Mucosa of rectum (tissue), 2 donors: ENCODE results near the gene TSEN34.
"Not testable (repeated sequence)": the region's sequence is repeated elsewhere in the genome, so short reads cannot be mapped to it uniquely, and the experiment has no call there.

Source experiments
- H3K27ac ChIP-seq, 2 donors: one replicate each; pipeline ENCODE4 v1.7.0; 2013; ENCODE audit warnings: inconsistent platforms in 2 of 2, low read depth in 2 of 2, low read length in 2 of 2
- H3K27me3 ChIP-seq, 2 donors: one replicate each; pipeline ENCODE4 v1.7.0; 2013; ENCODE audit warnings: low read length in 2 of 2; ENCODE audit not compliant: control insufficient read depth in 2 of 2, insufficient read depth in 2 of 2
- H3K36me3 ChIP-seq, 2 donors: one replicate each; pipeline ENCODE4 v1.7.0; 2013; ENCODE audit warnings: low read length in 2 of 2; ENCODE audit not compliant: control insufficient read depth in 2 of 2, insufficient read depth in 2 of 2
- H3K4me1 ChIP-seq, 2 donors: one replicate each; pipeline ENCODE4 v1.7.0; 2013; ENCODE audit warnings: low read length in 2 of 2, mild to moderate bottlenecking in 1 of 2; ENCODE audit not compliant: control insufficient read depth in 2 of 2, insufficient read depth in 2 of 2
- H3K4me3 ChIP-seq, 2 donors: one replicate each; pipeline ENCODE4 v1.7.0; 2013; ENCODE audit warnings: low read length in 2 of 2
- H3K9ac ChIP-seq, 2 donors: one replicate each; pipeline ENCODE4 v1.7.0; 2013; ENCODE audit warnings: low read length in 2 of 2, low read depth in 1 of 2, mild to moderate bottlenecking in 1 of 2
- H3K9me3 ChIP-seq, 2 donors: one replicate each; pipeline ENCODE4 v1.7.0; 2013; ENCODE audit warnings: low read length in 2 of 2; ENCODE audit not compliant: control insufficient read depth in 2 of 2
- donor health status: healthy.
- donor health status: Normal muscosa, but diverticular disease.

Gene TSEN34

GRCh38 chr19:54218259-54218658 lies 27.2 kb downstream of the TSEN34 start:
- Histone ChIP-seq H3K4me3 (no peak overlapping the region), H3K36me3 (no peaks in the 10 kb centered on the region), H3K27ac (no peak overlapping the region), H3K9me3 (no peaks in the 10 kb centered on the region), H3K4me1 (no peaks in the 10 kb centered on the region), H3K9ac (no peak overlapping the region), H3K27me3 (no peaks in the 10 kb centered on the region)

- Histone ChIP-seq H3K36me3 (no peaks in the 10 kb centered on the region), H3K9ac (no peak overlapping the region), H3K27ac (no peak overlapping the region), H3K27me3 (no peaks in the 10 kb centered on the region), H3K4me1 (no peaks in the 10 kb centered on the region), H3K9me3 (no peaks in the 10 kb centered on the region), H3K4me3 (no peak overlapping the region)
Observed at GRCh38 chr19:54218960-54219661, 28.0 kb downstream of the TSEN34 start.

GRCh38 chr19:54219702-54220101 lies 28.6 kb downstream of the TSEN34 start:
- not testable (repeated sequence) for H3K4me3 ChIP-seq, H3K4me1 ChIP-seq, H3K9me3 ChIP-seq, H3K9ac ChIP-seq, H3K36me3 ChIP-seq, H3K27me3 ChIP-seq, H3K27ac ChIP-seq

GRCh38 chr19:54221947-54222346 lies 30.8 kb downstream of the TSEN34 start:
- H3K27me3 ChIP-seq, H3K4me1 ChIP-seq, H3K36me3 ChIP-seq, H3K9me3 ChIP-seq, H3K9ac ChIP-seq, H3K27ac ChIP-seq, H3K4me3 ChIP-seq: not testable (repeated sequence)

GRCh38 chr19:54222474-54223276 lies 31.6 kb downstream of the TSEN34 start, which contains the start of gene LILRB3:
Gene LILRB3, minus strand, starts transcription at chr19:54223007. Its CDS starts 31 bp downstream, at chr19:54222976.
- H3K9me3 ChIP-seq, H3K27me3 ChIP-seq, H3K27ac ChIP-seq, H3K9ac ChIP-seq, H3K36me3 ChIP-seq, H3K4me3 ChIP-seq, H3K4me1 ChIP-seq: not testable (repeated sequence)

- not testable (repeated sequence) for H3K4me1 ChIP-seq, H3K27ac ChIP-seq, H3K9ac ChIP-seq, H3K4me3 ChIP-seq, H3K36me3 ChIP-seq, H3K27me3 ChIP-seq, H3K9me3 ChIP-seq
Observed at GRCh38 chr19:54223277-54223936, 32.3 kb downstream of the TSEN34 start.

- H3K4me1 ChIP-seq, H3K4me3 ChIP-seq, H3K27ac ChIP-seq, H3K27me3 ChIP-seq, H3K9me3 ChIP-seq, H3K36me3 ChIP-seq, H3K9ac ChIP-seq: not testable (repeated sequence)
Observed at GRCh38 chr19:54223937-54224281, 32.8 kb downstream of the TSEN34 start.

GRCh38 chr19:54224619-54225018 lies 33.5 kb downstream of the TSEN34 start:
- not testable (repeated sequence) for H3K4me3 ChIP-seq, H3K9ac ChIP-seq, H3K36me3 ChIP-seq, H3K4me1 ChIP-seq, H3K27ac ChIP-seq, H3K27me3 ChIP-seq, H3K9me3 ChIP-seq

GRCh38 chr19:54229146-54229545 lies 38.0 kb downstream of the TSEN34 start:
- Histone ChIP-seq H3K4me1 (no peaks in the 10 kb centered on the region), H3K9me3 (no peaks in the 10 kb centered on the region), H3K36me3 (no peaks in the 10 kb centered on the region), H3K9ac (no peak overlapping the region), H3K4me3 (no peak overlapping the region), H3K27ac (no peak overlapping the region), H3K27me3 (peaks cover 0 to 2% of the 10 kb centered on the region in 2 donors)

- no peak overlapping the region for H3K9ac ChIP-seq
- no peaks in the 10 kb centered on the region for H3K36me3 ChIP-seq
- H3K27me3 ChIP-seq = peaks cover 0 to 2% of the 10 kb centered on the region in 2 donors
- H3K9me3 ChIP-seq = no peaks in the 10 kb centered on the region
- H3K4me3 ChIP-seq = no peak overlapping the region
- no peaks in the 10 kb centered on the region for H3K4me1 ChIP-seq
- H3K27ac ChIP-seq = no peak overlapping the region
Observed at GRCh38 chr19:54230031-54230430, 38.9 kb downstream of the TSEN34 start.
